HL-60 (cell line): Measurements from ENCODE around the gene LCN2.

ENCODE experiments used
- POLR2AphosphoS5 ChIP-seq: IDR thresholded peaks from 2 replicates; pipeline ENCODE4 v1.6.1; 2012; ENCODE audit warnings: low read depth
- TF ChIP-seq, protein P1 (sequence below): IDR thresholded peaks from one replicate; pipeline ENCODE4 v1.5.1; 2011; ENCODE audit warnings: low read length, control low read depth, inconsistent platforms; ENCODE audit not compliant: insufficient read depth

DNA sequence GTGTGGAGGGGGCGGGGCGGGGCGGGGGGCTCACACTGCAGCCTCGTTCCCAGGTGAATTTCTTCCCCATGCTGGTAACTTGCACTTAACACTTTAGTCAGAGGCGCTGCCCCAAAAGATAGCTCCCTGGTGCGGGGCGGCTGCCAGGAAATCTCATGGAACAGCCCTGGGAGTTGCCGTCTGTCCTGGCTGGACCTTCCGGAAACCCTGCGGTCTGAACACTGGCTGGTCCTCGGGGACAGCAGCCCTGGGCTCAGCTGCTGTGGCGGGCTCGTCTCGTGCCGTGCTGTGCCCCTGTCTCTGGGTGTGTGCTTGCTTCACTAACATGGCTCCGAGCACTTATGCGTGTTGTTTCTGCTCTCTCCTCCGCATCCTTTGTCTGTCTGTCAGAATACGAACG, 47.6 kb upstream of the LCN2 start:
- TF ChIP-seq, protein P1, sequence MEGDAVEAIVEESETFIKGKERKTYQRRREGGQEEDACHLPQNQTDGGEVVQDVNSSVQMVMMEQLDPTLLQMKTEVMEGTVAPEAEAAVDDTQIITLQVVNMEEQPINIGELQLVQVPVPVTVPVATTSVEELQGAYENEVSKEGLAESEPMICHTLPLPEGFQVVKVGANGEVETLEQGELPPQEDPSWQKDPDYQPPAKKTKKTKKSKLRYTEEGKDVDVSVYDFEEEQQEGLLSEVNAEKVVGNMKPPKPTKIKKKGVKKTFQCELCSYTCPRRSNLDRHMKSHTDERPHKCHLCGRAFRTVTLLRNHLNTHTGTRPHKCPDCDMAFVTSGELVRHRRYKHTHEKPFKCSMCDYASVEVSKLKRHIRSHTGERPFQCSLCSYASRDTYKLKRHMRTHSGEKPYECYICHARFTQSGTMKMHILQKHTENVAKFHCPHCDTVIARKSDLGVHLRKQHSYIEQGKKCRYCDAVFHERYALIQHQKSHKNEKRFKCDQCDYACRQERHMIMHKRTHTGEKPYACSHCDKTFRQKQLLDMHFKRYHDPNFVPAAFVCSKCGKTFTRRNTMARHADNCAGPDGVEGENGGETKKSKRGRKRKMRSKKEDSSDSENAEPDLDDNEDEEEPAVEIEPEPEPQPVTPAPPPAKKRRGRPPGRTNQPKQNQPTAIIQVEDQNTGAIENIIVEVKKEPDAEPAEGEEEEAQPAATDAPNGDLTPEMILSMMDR, result no peak
- no peak for TF ChIP-seq POLR2AphosphoS5
